C4-2B (cell line): ENCODE data around the gene RFX8.
"Not testable (repeated sequence)": the region's sequence is repeated elsewhere in the genome, so short reads cannot be mapped to it uniquely, and the experiment has no call there.

Source experiments
- H3K27ac ChIP-seq: fragments of 450-650 bp; 2 replicates; pipeline ENCODE4 v1.5.1; 2017
- ZFX ChIP-seq: fragments of 450-650 bp; IDR thresholded peaks from 2 replicates; pipeline ENCODE4 v1.6.1; 2017
- TF ChIP-seq, protein P1 (sequence below): fragments of 450-650 bp; conservative IDR thresholded peaks from 2 replicates; pipeline ENCODE4 v1.5.1; 2017; ENCODE audit warnings: mild to moderate bottlenecking

Gene RFX8

DNA sequence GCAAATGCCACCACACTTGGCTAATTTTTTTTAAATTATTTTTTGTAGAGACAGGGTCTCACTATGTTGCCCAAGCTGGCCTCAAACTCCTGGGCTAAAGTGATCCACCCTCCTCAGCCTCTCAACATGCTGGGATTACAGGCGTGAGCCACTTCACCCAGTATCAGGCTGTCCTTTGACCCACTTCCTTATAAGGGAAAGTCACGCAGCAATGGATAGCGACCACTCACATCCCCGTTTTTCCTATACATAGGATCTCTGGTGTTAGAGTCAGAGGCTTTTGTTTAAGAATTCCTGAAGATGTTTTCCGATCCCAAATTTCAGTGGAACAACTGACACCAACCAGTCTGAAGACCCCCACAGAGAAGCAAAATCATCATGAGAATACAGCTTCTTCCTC lies 41.4 kb upstream of the RFX8 start:
- no peak overlapping the region for H3K27ac ChIP-seq

DNA sequence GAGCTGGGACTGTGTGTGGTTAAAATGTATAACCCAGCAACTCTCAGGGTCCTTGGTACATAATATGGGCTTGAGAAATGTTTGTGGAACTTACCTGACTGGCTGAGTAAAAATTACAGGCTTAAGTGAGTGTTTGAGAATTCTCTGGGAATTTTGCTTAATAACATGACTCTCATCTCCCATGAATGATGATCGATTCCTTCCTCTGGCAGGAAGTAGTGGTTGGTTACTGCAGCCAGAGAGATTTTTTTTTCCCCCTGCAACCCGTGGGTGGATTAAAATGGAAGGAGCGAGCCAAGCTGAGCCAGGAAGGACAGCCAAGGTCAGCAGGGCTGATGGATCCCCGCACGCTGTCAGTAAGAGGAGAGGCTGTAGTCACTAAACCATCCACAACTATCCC lies 40.6 kb upstream of the RFX8 start:
- no peak overlapping the region for H3K27ac ChIP-seq
- TF ChIP-seq ZFX, result no peak
- TF ChIP-seq, protein P1, sequence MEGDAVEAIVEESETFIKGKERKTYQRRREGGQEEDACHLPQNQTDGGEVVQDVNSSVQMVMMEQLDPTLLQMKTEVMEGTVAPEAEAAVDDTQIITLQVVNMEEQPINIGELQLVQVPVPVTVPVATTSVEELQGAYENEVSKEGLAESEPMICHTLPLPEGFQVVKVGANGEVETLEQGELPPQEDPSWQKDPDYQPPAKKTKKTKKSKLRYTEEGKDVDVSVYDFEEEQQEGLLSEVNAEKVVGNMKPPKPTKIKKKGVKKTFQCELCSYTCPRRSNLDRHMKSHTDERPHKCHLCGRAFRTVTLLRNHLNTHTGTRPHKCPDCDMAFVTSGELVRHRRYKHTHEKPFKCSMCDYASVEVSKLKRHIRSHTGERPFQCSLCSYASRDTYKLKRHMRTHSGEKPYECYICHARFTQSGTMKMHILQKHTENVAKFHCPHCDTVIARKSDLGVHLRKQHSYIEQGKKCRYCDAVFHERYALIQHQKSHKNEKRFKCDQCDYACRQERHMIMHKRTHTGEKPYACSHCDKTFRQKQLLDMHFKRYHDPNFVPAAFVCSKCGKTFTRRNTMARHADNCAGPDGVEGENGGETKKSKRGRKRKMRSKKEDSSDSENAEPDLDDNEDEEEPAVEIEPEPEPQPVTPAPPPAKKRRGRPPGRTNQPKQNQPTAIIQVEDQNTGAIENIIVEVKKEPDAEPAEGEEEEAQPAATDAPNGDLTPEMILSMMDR, result no peak

More for the DNA sequence above, 41.4 kb upstream of the RFX8 start:
- TF ChIP-seq ZFX, result no peak
- TF ChIP-seq, protein P1, result no peak

DNA sequence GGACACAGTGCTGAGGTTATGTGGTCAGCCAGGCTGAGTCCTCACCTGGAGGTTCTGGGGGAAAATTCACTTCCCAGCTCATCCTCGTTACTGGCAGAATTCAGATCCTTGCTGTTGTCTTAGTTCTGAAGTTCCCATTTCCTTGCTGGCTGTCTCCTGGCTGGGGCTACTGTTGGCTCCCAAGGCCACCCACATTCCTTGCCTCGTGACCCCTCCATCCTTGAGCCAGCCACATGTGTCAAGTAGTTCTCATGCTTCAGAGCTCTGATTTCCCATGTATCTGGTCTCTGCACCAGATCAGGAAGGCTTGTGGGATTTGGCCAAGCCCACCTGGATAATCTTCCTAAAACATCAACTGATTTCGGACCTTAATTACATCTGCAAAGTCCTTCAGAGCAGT lies 38.1 kb upstream of the RFX8 start:
- TF ChIP-seq ZFX, result no peak
- TF ChIP-seq, protein P1, result no peak
- H3K27ac ChIP-seq, result no peak overlapping the region

DNA sequence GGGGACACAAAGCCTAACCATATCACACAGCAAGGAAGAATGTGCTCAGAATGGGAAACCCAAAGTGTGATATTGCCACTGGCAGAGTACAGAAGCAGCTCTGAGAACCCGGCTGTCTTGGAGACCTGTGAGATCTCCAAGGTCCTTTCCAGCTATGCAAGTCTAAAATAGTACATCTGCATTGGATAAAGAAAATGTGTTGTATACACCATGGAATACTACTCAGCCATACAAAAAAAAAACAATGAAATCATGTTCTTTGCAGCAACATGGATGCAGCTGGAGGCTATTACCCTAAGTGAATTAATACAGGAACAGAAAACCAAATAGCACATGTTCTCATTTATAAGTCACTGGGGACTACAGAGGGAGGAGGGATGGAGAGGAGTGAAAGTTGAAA lies 36.5 kb upstream of the RFX8 start:
- no peak overlapping the region for H3K27ac ChIP-seq
- TF ChIP-seq, protein P1, result no peak
- TF ChIP-seq ZFX, result no peak

- TF ChIP-seq, protein P1, result no peak
- no peak for TF ChIP-seq ZFX
- no peak overlapping the region for H3K27ac ChIP-seq
Measured at GRCh38 chr2:101509499-101510284, 34.8 kb upstream of the RFX8 start.

DNA sequence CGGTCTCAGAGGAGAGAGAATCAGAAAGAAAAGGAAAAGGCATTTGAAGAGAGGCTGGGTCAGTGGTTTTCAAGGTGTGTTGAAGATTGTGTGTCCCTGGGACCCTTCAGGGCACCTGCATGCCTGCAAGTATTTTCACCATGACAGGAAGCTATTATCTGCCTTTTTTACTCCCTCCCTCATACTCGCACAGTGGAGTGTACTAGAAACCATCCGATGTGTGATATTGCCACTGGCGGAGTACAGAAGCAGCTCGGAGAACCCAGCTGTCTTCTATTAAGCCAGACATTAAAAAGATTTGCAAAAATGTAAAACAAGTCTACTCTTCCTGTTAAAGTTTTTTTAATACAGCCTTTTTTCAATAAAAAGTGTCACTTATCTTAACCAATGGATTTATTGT lies 33.7 kb upstream of the RFX8 start:
- TF ChIP-seq, protein P1, result no peak
- no peak for TF ChIP-seq ZFX
- no peak overlapping the region for H3K27ac ChIP-seq

DNA sequence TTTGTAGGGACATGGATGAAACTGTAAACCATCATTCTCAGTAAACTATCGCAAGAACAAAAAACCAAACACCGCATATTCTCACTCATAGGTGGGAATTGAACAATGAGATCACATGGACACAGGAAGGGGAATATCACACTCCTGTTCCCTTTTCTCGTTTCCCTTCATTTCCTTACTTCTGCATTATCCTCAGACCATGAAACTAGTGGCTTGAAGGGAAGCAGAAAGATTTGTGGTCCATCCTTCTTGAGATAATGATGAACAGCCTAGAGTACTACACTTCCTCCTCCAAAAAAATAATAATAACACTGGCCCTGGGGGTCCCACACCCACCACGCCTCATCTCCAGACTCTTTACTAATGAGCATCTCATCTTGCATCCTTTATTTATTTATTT lies 30.4 kb upstream of the RFX8 start:
- not testable (repeated sequence) for H3K27ac ChIP-seq

DNA sequence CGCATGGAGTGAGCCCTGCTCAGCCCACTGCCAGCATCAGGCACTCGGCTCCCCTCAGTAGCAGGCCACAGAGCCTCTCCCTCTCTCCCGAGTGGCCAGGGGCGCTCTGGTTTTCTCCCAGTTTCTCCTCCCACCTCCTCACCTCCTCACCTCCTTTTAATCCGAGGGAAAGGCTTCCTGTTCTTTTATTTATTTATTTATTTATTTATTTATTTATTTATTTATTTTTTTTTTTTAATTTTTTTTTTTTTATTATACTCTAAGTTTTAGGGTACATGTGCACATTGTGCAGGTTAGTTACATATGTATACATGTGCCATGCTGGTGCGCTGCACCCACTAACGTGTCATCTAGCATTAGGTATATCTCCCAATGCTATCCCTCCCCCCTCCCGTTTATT lies 29.8 kb upstream of the RFX8 start:
- H3K27ac ChIP-seq, result not testable (repeated sequence)
